NCI-H748 (cell line): Measurements from ENCODE around the gene KANSL1.

ENCODE experiments used
- DNase-seq: peaks from one replicate; lab custom pipeline; 2025; ENCODE audit not compliant: unreplicated experiment; lab: John Stamatoyannopoulos, UW

Gene KANSL1

GRCh38 chr17:46170639-46171429 is 22.4 kb downstream of the KANSL1 start:
- DNase-seq, result no peak

- no peak for DNase-seq
These were observed 23.2 kb downstream of the KANSL1 start for GRCh38 chr17:46169913-46170638.

- DNase-seq, result no peak
These were observed 25.2 kb downstream of the KANSL1 start for GRCh38 chr17:46167826-46168569.

GRCh38 chr17:46167267-46167666 is 26.0 kb downstream of the KANSL1 start:
- DNase-seq, result no peak

DNA sequence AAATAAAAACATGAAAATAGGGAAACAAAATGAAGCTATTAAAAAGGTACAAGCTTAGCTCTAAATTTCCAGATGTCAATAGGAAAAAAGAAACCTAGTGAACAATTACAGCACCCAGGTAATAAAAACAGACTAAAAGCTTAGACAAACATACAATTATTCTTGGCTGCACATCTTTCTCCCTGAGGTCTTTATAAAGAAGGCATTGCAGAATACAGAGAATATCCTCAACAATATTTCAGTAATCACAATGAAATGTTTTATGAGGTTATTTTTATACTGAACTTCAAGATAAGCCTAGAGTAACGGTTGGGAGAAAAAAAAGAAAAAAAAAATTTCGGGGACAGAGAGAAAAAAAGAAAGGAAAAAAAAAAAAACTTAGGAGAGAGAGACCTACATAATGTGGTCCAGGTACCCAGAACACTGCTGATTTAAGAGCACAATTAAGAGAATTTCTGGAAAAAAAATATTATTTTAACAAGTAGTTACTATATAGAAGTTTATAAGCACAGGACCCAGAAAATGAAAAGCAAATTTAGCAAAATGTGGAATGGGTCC is 26.5 kb downstream of the KANSL1 start:
- DNase-seq, result peak; percentile 12

- no peak for DNase-seq
These were observed 29.2 kb downstream of the KANSL1 start for GRCh38 chr17:46163929-46164594.

- DNase-seq, result no peak
These were observed 29.9 kb downstream of the KANSL1 start for GRCh38 chr17:46163316-46163715.

GRCh38 chr17:46162866-46163265 is 30.4 kb downstream of the KANSL1 start:
- DNase-seq, result no peak

DNA sequence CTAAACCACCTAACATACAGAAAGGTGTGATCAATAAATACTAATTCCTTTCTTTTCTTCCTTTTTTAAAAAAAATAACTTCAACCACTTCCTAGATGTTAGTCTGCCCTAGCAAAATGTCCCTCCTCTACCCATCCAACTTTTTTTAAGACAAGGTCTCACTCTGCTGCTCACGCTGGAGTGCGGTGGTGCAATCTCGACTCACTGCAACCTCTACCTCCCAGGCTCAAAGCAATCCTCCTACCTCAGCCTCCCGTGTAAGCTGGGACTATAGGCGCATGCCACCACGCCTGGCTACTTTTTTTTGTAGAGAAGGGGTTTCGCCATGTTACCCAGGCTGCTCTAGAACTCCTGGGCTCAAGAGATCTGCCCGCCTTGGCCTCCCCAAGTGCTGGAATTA is 33.1 kb downstream of the KANSL1 start:
- DNase-seq, result no peak

DNA sequence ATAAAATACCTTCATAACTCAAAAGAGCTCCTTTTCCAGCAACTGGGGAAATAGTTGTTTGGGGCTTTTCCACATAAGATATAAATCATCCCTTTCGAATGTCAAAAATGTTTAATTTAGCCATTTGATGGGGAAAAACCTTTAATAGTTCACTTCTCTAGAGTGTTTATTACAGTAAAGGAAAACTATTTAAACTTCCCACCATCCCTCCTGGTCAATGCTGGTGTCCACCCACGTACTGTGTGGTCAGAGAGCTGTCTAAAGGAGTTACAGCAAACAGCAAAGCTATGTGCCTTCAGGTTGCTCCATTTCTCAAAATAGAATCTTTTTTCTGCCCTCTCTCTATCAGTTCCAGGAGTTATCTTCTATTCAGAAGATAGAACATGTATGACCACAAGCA is 33.5 kb downstream of the KANSL1 start:
- no peak for DNase-seq

DNA sequence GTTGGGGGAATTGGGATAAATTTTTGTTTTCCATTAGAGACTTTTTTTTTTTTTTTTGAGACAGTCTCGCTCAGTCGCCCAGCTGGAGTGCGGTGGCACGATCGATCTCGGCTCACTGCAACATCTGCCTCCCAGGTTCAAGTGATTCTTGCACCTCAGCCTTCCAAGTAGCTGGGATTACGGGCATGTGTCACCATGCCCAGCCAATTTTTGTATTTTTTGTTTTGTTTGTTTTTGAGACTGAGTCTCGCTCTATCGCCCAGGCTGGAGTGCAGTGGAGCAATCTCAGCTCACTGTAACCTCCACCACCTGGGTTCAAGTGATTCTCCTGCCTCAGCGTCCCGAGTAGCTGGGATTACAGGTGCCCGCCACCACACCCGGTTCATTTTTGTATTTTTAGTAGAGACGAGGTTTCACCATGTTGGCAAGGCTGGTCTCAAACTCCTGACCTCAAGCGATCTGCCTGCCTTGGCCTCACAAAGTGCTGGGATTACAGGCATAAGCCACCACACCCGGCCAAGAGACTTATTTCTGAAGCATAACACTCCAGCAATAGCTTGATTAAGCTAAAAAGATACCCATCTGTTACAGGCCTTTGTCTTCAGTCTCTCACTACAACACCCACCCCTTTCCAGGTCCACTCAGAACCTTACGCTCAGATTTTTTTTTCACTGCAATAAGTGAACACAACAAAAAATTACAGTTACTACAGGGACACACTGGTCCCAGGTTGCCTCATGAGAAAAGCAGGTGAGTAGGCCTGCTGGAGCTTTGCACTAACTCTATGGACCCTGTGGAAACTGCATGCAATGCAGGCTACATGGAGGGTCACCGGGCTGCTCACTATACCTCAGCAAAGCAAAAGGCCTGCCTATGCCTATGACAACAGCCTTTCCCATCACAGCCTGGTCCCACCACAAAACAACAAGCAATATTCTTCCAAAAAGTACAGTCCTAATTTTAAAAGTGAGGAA is 34.6 kb downstream of the KANSL1 start:
- DNase-seq, result no peak

DNA sequence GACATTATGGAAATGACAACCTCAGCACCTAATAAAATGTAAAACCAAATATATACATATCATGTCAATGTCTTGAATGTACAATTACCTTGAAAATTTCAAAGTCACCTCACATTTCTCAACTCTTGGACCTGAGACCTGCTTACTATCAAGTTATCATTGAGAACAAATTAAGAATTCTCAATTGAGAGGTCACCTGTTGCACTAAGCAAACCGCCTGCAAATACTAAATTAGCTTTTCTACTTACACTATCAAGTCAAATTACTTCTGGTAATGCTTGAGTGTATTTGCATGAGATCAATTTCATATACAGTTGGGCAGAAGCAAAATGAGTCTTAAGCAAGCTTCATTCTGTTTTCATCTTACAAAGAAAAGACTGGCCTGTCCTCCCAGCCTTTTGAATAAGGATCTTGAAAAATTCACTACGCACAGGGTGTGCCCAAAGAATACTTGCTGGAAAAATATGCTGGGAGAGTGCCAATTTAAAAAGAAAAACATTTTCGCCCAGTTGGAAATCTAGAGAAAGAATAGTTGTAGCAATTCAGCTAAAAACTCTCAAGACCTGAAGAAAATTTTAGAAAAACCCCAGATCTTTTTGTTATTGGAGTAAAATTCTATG is 35.7 kb downstream of the KANSL1 start:
- no peak for DNase-seq

GRCh38 chr17:46154151-46154816 is 38.9 kb downstream of the KANSL1 start:
- no peak for DNase-seq

- DNase-seq, result peak; percentile 79
These were observed 40.8 kb downstream of the KANSL1 start for GRCh38 chr17:46152423-46152822.

DNA sequence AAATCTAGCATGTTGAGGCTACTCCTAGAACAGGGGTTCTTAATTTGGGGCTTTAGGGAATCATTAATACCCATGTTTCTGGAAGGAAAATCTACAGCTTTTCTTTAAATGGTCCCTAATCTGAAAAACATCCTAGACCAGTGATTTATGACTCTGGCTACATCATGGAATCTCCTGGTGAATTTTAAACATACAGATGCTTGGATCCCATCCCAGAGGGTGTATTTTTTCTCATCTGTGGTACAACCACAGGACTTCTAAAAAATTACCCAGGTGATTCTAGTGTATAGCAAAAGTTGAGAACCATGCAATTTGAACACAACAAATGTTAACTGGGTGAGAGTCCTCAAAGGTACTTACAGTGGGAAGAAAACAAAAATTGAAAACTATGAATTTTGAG is 41.5 kb downstream of the KANSL1 start:
- no peak for DNase-seq

GRCh38 chr17:46150216-46150963 is 42.8 kb downstream of the KANSL1 start:
- no peak for DNase-seq

- DNase-seq, result peak; percentile 11
These were observed 45.0 kb downstream of the KANSL1 start for GRCh38 chr17:46148247-46148646.

DNA sequence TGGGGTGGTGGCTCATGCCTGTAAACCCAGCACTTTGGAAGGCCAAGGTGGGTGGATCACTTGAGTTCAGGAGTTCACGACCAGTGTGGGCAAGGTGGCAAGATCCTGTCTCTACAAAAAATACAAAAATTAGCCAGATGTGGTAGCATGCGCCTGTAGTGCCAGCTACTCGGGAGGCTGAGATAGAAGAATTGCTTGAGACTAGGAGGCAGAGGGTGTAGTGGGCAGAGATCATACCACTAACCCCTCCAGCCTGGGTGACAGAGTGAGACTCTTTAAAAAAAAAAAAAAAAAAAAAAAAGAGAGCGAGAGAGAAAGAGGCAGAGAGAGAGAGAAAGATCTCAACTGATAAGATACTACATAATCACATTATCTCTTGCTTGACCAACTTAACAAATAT is 45.9 kb downstream of the KANSL1 start:
- DNase-seq, result no peak
